ENCODE measurements around the gene FBXL20. TPM values are rescaled to one million over a fixed set of nuclear protein-coding genes. Genes with fewer than 3 reads are reported as not detected.
"Not testable (repeated sequence)": the region's sequence is repeated elsewhere in the genome, so short reads cannot be mapped to it uniquely, and the experiment has no call there.

The FBXL20 gene
- total RNA-seq, 1 experiment from 2014 or later: 9.9 TPM

- DNase-seq (ENCODE audit: low read depth, low spot score) (no peak), ATAC-seq (no peak)
- Histone ChIP-seq H3K4me1 (ENCODE audit: control insufficient read depth, insufficient read depth, low read length) (no peaks in the 10 kb centered on the region; the same call in 1 of the 2 replicates), H3K36me3 (ENCODE audit: control insufficient read depth, insufficient read depth, low read length) (no peaks in the 10 kb centered on the region), H3K27ac (ENCODE audit: low read length) (no peak overlapping the region), H3K27me3 (ENCODE audit: control insufficient read depth, insufficient read depth, low read length) (no peaks in the 10 kb centered on the region), H3K9me3 (ENCODE audit: control insufficient read depth, insufficient read depth, low read depth, low read length) (no peaks in the 10 kb centered on the region), H3K4me3 (ENCODE audit: low read depth in 2 of 2, low read length in 2 of 2) (no peak overlapping the region)
- ChIA-PET CTCF (interaction anchor here (0.6 kb wide), 1 partner anchor 17 kb away, joined by 5 read pairs; no protein-coding TSS in a partner anchor), POLR2A (no interaction called here)
- TF ChIP-seq SIN3A (IDR thresholded peaks at IDR 0.05; ENCODE audit: borderline replicate concordance, insufficient read depth, low read depth, low read length) (no peak), TCF7L2 (IDR thresholded peaks at IDR 0.05; ENCODE audit: low read depth, low read length) (0 out of 2 replicates have a peak, but pooled peaks have one; percentile 28)
- intact Hi-C loops (cut with micrococcal nuclease; ENCODE audit: unreplicated experiment): no loop called here
- BruUV-seq (replicated peaks): no TSS peak
- in situ Hi-C loops (cut with HindIII; ENCODE audit: low pct_unique_long_range_greater_than_20kb, low sequenced_read_pairs): no loop called here
Measured at GRCh38 chr17:39251997-39252396, 149.4 kb downstream of the FBXL20 start.

GRCh38 chr17:39250076-39250475 lies 151.3 kb downstream of the FBXL20 start:
- POLR2A ChIA-PET; H3K36me3 ChIP-seq (ENCODE audit: control insufficient read depth, insufficient read depth, low read length); H3K27me3 ChIP-seq (ENCODE audit: control insufficient read depth, insufficient read depth, low read length); H3K27ac ChIP-seq (ENCODE audit: low read length); DNase-seq (ENCODE audit: low read depth, low spot score); in situ Hi-C loops (cut with HindIII; ENCODE audit: low pct_unique_long_range_greater_than_20kb, low sequenced_read_pairs); H3K4me3 ChIP-seq (ENCODE audit: low read depth in 2 of 2, low read length in 2 of 2); H3K4me1 ChIP-seq (ENCODE audit: control insufficient read depth, insufficient read depth, low read length); ATAC-seq; CTCF ChIA-PET; H3K9me3 ChIP-seq (ENCODE audit: control insufficient read depth, insufficient read depth, low read depth, low read length); intact Hi-C loops (cut with micrococcal nuclease; ENCODE audit: unreplicated experiment); BruUV-seq (replicated peaks): not testable (repeated sequence)

GRCh38 chr17:39246274-39246673 lies 155.2 kb downstream of the FBXL20 start:
- ATAC-seq (no peak), DNase-seq (ENCODE audit: low read depth, low spot score) (no peak)
- Histone ChIP-seq H3K4me1 (ENCODE audit: control insufficient read depth, insufficient read depth, low read length) (no peaks in the 10 kb centered on the region; the same call in 1 of the 2 replicates), H3K27me3 (ENCODE audit: control insufficient read depth, insufficient read depth, low read length) (no peaks in the 10 kb centered on the region), H3K4me3 (ENCODE audit: low read depth in 2 of 2, low read length in 2 of 2) (no peak overlapping the region), H3K9me3 (ENCODE audit: control insufficient read depth, insufficient read depth, low read depth, low read length) (no peaks in the 10 kb centered on the region), H3K27ac (ENCODE audit: low read length) (no peak overlapping the region), H3K36me3 (ENCODE audit: control insufficient read depth, insufficient read depth, low read length) (no peaks in the 10 kb centered on the region)
- TF ChIP-seq CTCF (IDR thresholded peaks at IDR 0.05) (no peak), TCF7L2 (IDR thresholded peaks at IDR 0.05; ENCODE audit: low read depth, low read length) (no peak)
- no TSS peak for BruUV-seq (replicated peaks)
- CTCF ChIA-PET: interaction anchor here (1.0 kb wide), 1 partner anchor 8 kb away, joined by 3 read pairs; no protein-coding TSS in a partner anchor
- POLR2A ChIA-PET: no interaction called here
- intact Hi-C loops (cut with micrococcal nuclease; ENCODE audit: unreplicated experiment): no loop called here
- in situ Hi-C loops (cut with HindIII; ENCODE audit: low pct_unique_long_range_greater_than_20kb, low sequenced_read_pairs): no loop called here

GRCh38 chr17:39244600-39245570 lies 156.5 kb downstream of the FBXL20 start:
- ATAC-seq: peak; percentile 90
- POLR2A ChIA-PET: interaction anchor here (0.7 kb wide), 1 partner anchor 38 kb away, joined by 3 read pairs; no protein-coding TSS in a partner anchor
- CTCF ChIA-PET: interaction anchor here (0.5 to 2.5 kb wide), 5 partner anchors 32 to 350 kb away, joined by 5 to 26 read pairs (median 10); no protein-coding TSS in a partner anchor
- Histone ChIP-seq H3K4me1 (ENCODE audit: control insufficient read depth, insufficient read depth, low read length) (no peaks in the 10 kb centered on the region; the same call in 1 of the 2 replicates), H3K27me3 (ENCODE audit: control insufficient read depth, insufficient read depth, low read length) (no peaks in the 10 kb centered on the region), H3K27ac (ENCODE audit: low read length) (no peak overlapping the region), H3K36me3 (ENCODE audit: control insufficient read depth, insufficient read depth, low read length) (no peaks in the 10 kb centered on the region), H3K9me3 (ENCODE audit: control insufficient read depth, insufficient read depth, low read depth, low read length) (no peaks in the 10 kb centered on the region), H3K4me3 (ENCODE audit: low read depth in 2 of 2, low read length in 2 of 2) (no peak overlapping the region)
- peak; percentile 51 for DNase-seq (ENCODE audit: low read depth, low spot score)
- intact Hi-C loops (cut with micrococcal nuclease; ENCODE audit: unreplicated experiment) (loop anchor here (2.0 kb wide), 1 partner anchor 38 kb away; no protein-coding TSS in a partner anchor), in situ Hi-C loops (cut with HindIII; ENCODE audit: low pct_unique_long_range_greater_than_20kb, low sequenced_read_pairs) (no loop called here)
- BruUV-seq (replicated peaks): no TSS peak
- TF ChIP-seq REST (IDR thresholded peaks at IDR 0.05; ENCODE audit: insufficient read depth in 1 of 2, low read depth in 2 of 2, low read length in 1 of 2) (no peak), CTCF (IDR thresholded peaks at IDR 0.05) (peak; percentile 85), SIN3A (IDR thresholded peaks at IDR 0.05; ENCODE audit: borderline replicate concordance, insufficient read depth, low read depth, low read length) (no peak), POLR2AphosphoS5 (IDR thresholded peaks at IDR 0.05; ENCODE audit: low read depth, low read length) (no peak), TCF7L2 (IDR thresholded peaks at IDR 0.05; ENCODE audit: low read depth, low read length) (no peak)
